ENCODE results near the gene AP2S1. TPM values are rescaled to one million over a fixed set of nuclear protein-coding genes. Genes with fewer than 3 reads are reported as not detected.

Gene AP2S1
- total RNA-seq, 1 donor from 2014 or later = 96.6 TPM

DNA sequence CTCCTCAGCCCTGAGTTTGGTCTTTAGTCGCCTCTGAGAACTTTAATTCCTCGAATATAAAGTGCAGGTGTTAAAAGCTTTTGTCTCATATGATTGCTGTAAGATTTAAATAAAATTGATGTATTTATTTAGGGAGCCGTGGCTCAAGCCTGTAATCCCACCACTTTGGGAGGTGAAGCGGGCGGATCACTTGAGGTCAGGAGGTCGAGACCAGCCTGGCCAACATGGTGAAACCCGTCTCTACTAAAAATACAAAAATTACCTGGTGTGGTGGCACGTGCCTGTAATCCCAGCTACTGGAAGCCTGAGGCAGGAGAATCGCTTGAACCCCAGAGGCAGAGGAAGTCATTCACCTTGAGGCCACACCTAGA lies 61.7 kb downstream of the AP2S1 start:
- no peak for DNase-seq (ENCODE audit: low spot score in 2 of 2)
- intact Hi-C loops (cut with DNase I) = no loop called here
- H3K27ac ChIP-seq = no peak overlapping the region
- TF ChIP-seq, protein P1, sequence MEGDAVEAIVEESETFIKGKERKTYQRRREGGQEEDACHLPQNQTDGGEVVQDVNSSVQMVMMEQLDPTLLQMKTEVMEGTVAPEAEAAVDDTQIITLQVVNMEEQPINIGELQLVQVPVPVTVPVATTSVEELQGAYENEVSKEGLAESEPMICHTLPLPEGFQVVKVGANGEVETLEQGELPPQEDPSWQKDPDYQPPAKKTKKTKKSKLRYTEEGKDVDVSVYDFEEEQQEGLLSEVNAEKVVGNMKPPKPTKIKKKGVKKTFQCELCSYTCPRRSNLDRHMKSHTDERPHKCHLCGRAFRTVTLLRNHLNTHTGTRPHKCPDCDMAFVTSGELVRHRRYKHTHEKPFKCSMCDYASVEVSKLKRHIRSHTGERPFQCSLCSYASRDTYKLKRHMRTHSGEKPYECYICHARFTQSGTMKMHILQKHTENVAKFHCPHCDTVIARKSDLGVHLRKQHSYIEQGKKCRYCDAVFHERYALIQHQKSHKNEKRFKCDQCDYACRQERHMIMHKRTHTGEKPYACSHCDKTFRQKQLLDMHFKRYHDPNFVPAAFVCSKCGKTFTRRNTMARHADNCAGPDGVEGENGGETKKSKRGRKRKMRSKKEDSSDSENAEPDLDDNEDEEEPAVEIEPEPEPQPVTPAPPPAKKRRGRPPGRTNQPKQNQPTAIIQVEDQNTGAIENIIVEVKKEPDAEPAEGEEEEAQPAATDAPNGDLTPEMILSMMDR (IDR thresholded peaks at IDR 0.05) = no peak
- H3K4me3 ChIP-seq = peak overlapping the region; percentile 51 to 78
- H3K36me3 ChIP-seq = no peaks in the 10 kb centered on the region
- H3K4me1 ChIP-seq = peaks cover 0 to 3% of the 10 kb centered on the region in 2 donors
- H3K27me3 ChIP-seq = no peaks in the 10 kb centered on the region
- no peaks in the 10 kb centered on the region for H3K9me3 ChIP-seq

DNA sequence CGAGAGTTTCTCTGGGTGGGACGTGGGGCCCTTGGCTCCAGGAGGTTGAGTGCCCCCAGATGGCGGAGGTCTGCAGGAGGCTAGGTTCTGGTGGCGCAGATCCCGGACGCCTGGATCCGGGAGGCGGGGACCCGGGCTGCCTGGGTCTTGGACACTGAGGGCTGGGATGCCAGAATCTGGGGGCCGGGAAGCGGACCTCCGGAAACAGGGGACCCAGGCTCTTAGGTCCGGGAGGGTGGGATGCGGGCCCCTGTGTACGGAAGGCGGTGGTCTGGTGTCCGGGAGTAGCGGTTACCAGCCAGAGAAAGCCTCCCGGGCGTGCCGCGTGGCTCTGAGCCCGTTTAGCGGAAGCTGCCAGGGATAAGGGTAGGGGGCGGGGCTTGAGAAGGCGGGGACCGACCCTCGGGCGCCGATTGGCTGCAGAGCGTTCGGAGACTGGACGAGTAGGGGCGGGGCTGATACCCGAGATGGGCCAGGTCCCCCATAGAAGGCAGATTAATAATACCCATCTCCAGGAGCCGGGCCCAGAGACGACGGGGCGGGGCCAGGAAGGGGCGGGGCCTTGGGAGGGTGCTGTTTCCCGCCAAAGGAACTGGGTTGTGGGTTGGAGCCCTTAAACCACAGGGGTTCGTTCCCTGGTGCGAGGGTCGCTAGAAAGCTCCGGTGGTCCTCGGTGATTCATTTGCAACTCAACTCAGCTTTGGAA lies 62.2 kb downstream of the AP2S1 start, which contains the start of gene SLC1A5:
SLC1A5 (minus strand) TSS at position 333 of the 706 bp plus-strand sequence. CDS start 629 bp downstream, outside the sequence.
- Histone ChIP-seq H3K9me3 (no peaks in the 10 kb centered on the region), H3K36me3 (no peaks in the 10 kb centered on the region), H3K27ac (peak within 1 kb of the TSS; percentile 74 to 81), H3K27me3 (no peaks in the 10 kb centered on the region), H3K4me1 (peaks cover 0 to 3% of the 10 kb centered on the region in 2 donors), H3K4me3 (peak within 1 kb of the TSS; percentile 51 to 78)
- intact Hi-C loops (cut with DNase I) = no loop called here
- DNase-seq (ENCODE audit: low spot score in 2 of 2) = peak; percentile 76 to 98
- TF ChIP-seq, protein P1 (IDR thresholded peaks at IDR 0.05) = no peak

Other genes starting within 250 kb of the AP2S1 start
- 159 TPM for gene CALM3, start 249.5 kb downstream of the AP2S1 start, total RNA-seq
- gene PTGIR, start 225.8 kb downstream of the AP2S1 start, total RNA-seq = 120 TPM
- gene GNG8, start 214.6 kb downstream of the AP2S1 start, total RNA-seq = not detected
- 104 TPM for gene DACT3, start 189.7 kb downstream of the AP2S1 start, total RNA-seq
- gene PRKD2, start 133.7 kb downstream of the AP2S1 start, total RNA-seq = 101 TPM
- gene FKRP, start 104.8 kb downstream of the AP2S1 start, total RNA-seq = 11.8 TPM
- 151 TPM for gene STRN4, start 104.4 kb downstream of the AP2S1 start, total RNA-seq
- gene SLC1A5, start 62.3 kb downstream of the AP2S1 start, total RNA-seq = 86.8 TPM
- 23.7 TPM for gene ARHGAP35, start 10.2 kb upstream of the AP2S1 start, total RNA-seq
- not detected for gene NPAS1, start 169.0 kb upstream of the AP2S1 start, total RNA-seq
- gene TMEM160, start 197.8 kb upstream of the AP2S1 start, total RNA-seq = 64.5 TPM